HG02938 (cell line): ENCODE data around the gene MEGF11.

Experiments used
- ATAC-seq: cut with Tn5 transposase; IDR thresholded peaks from one replicate; pipeline ENCODE4 v1.9.1; 2021; ENCODE audit warnings: mild to moderate bottlenecking, moderate library complexity; ENCODE audit not compliant: unreplicated experiment

The MEGF11 gene

GRCh38 chr15:65956307-65956706 is 297.2 kb downstream of the MEGF11 start:
- ATAC-seq, result no peak

- no peak for ATAC-seq
These were observed 299.2 kb downstream of the MEGF11 start for GRCh38 chr15:65954289-65954741.

- no peak for ATAC-seq
These were observed 299.9 kb downstream of the MEGF11 start for GRCh38 chr15:65953622-65954021.

- ATAC-seq, result no peak
These were observed 301.0 kb downstream of the MEGF11 start for GRCh38 chr15:65952391-65953053.

- no peak for ATAC-seq
These were observed 302.5 kb downstream of the MEGF11 start for GRCh38 chr15:65951007-65951406.

GRCh38 chr15:65949491-65949890 is 304.1 kb downstream of the MEGF11 start:
- no peak for ATAC-seq

GRCh38 chr15:65949011-65949410 is 304.5 kb downstream of the MEGF11 start:
- ATAC-seq, result no peak

- ATAC-seq, result no peak
These were observed 305.2 kb downstream of the MEGF11 start for GRCh38 chr15:65948383-65948782.

GRCh38 chr15:65947041-65947440 is 306.5 kb downstream of the MEGF11 start:
- no peak for ATAC-seq

- ATAC-seq, result no peak
These were observed 307.9 kb downstream of the MEGF11 start for GRCh38 chr15:65945616-65946015.

GRCh38 chr15:65944404-65944803 is 309.1 kb downstream of the MEGF11 start:
- no peak for ATAC-seq

GRCh38 chr15:65942436-65942835 is 311.1 kb downstream of the MEGF11 start:
- no peak for ATAC-seq

- no peak for ATAC-seq
These were observed 313.0 kb downstream of the MEGF11 start for GRCh38 chr15:65940618-65940909.

GRCh38 chr15:65939901-65940617 is 313.5 kb downstream of the MEGF11 start:
- ATAC-seq, result no peak

GRCh38 chr15:65938604-65939003 is 314.9 kb downstream of the MEGF11 start:
- ATAC-seq, result no peak

GRCh38 chr15:65937476-65937875 is 316.1 kb downstream of the MEGF11 start:
- no peak for ATAC-seq

GRCh38 chr15:65937054-65937453 is 316.5 kb downstream of the MEGF11 start:
- ATAC-seq, result no peak

- no peak for ATAC-seq
These were observed 317.3 kb downstream of the MEGF11 start for GRCh38 chr15:65936282-65936681.

GRCh38 chr15:65935391-65935790 is 318.2 kb downstream of the MEGF11 start:
- ATAC-seq, result no peak

- ATAC-seq, result no peak
These were observed 322.3 kb downstream of the MEGF11 start for GRCh38 chr15:65931221-65931620.

- ATAC-seq, result no peak
These were observed 323.4 kb downstream of the MEGF11 start for GRCh38 chr15:65930134-65930533.

GRCh38 chr15:65929573-65929972 is 324.0 kb downstream of the MEGF11 start:
- no peak for ATAC-seq

- no peak for ATAC-seq
These were observed 326.0 kb downstream of the MEGF11 start for GRCh38 chr15:65927545-65927944.
